Spleen (tissue), 7 donors: ENCODE results near the gene NUMA1.

Source experiments
- CTCF ChIP-seq, 11 experiments: fragments of 200-600 bp in 7 of 11; fragments of 450-650 bp in 4 of 11; sonication (generic) in 4 of 11; IDR thresholded peaks in 8 of 11; conservative IDR thresholded peaks in 3 of 11; 1 replicate in 7 of 11; 2 replicates in 4 of 11; pipeline versions ENCODE4 v1.4.0 to v1.8.0; 2016 to 2021; ENCODE audit warnings: antibody characterized with exemption in 11 of 11, inconsistent platforms in 4 of 11, mild to moderate bottlenecking in 1 of 11
- POLR2A ChIP-seq, 3 donors: fragments of 450-650 bp; IDR thresholded peaks; one replicate each; pipeline ENCODE4 v1.5.1; 2017; ENCODE audit warnings: antibody characterized with exemption in 3 of 3, mild to moderate bottlenecking in 1 of 3
- donor health status: DM: no; HTN: no; CAD: no; lungs with moderate emphysema.
- donor health status: DM: no; HTN: no; CAD: no.
- donor health status: DM: no; HTN: no; CAD: no.

DNA sequence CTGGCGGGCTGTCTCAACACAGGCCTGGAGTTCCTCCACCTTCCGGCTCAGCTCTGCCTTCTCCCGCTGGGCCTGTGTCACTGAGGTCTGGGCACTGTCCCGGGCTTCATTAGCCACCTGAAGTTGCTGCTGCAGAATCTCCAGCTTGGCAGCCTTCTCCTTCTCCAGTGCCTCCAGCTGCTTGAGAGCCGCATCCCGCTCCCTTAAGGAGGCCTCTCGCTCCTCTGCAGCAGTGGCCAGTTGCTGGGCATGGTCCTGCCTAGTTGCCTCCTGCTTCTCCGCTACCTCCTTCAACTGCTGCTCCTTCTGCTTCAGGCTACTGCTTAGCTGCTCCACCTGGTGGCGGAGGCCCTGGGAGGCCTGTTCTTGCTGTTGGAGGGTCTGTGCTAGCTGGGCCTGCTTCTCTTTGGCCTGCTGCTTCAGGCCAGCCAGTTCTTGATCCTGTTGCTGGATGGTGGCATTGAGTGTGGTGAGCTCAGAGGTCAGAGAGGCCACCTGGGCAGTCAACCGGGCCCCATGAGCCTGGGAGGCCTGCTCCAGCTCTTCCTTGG, 64.8 kb downstream of the NUMA1 start:
- TF ChIP-seq CTCF (IDR thresholded peaks at IDR 0.05 in 8 of 11, conservative IDR thresholded peaks at IDR 0.05 in 3 of 11), result peak in 8 of 11 experiments; percentile 12 to 46 (median 21)
- TF ChIP-seq POLR2A (IDR thresholded peaks at IDR 0.05), result no peak
